ENCODE results near the gene IFI6.

DNA sequence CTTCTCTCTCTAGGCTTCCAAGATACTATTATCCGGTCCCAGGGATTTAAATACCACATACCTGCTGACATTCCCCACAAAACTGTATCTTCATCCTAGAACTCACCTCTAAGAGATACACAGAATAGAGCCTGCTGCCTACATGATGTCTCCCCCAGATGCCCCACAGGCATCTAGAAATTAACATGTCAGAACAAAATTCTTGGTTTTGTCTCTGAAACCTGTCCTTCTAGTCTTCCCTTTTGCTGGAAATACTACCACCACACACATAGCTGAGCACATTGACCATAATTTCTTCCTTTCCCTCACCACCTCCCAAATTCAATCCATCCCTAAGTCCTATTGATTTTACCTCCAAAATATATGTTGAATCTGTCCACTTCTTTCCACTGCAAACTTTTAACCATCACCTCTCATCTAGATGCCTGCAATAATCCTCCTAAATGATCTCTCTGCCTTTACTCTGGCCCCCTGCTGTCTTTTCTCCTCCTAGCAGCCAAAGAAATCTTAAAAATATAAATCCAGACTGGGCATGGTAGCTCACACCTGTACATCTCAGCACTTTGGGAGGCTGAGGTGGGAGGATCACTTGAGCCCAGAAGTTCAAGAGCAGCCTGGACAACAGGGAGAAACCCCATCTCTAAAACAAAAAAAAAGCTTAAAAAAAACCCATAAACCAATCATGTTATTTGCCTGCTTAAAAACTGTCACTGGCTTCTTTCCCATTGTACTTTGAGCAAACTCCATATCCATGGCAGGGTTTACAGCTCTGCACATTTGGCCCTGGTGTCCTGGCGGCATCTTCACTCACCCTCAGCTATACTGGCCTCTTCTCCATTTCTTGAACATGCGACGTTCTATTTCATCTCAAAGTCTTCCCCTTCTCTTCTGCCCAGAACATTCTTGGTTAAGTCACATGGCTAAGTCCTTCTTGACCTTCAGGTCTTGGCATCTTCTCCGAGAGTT lies 47.6 kb upstream of the IFI6 start:
- no peak for TF ChIP-seq POLR2A (IDR thresholded peaks at IDR 0.05)
- no peak for TF ChIP-seq CTCF (IDR thresholded peaks at IDR 0.05)
